Hematopoietic multipotent progenitor cell treated with erythropoietin and hydrocortisone succinate and interleukin-3 and kit ligand, for 17 days (in vitro differentiated cells): ENCODE measurements around the gene HIGD2A.

Source experiments
- DNase-seq: peaks from one replicate; pipeline ENCODE4 v3.0.0-alpha.2; 2015; ENCODE audit warnings: low spot score

The HIGD2A gene

GRCh38 chr5:176388444-176389134 is at the start of gene HIGD2A, which contains the start of gene NOP16:
Gene HIGD2A (plus strand): TSS chr5:176388751. CDS start chr5:176388820, 69 bp downstream.
Gene NOP16 (minus strand): TSS chr5:176388598. CDS start chr5:176388539, 59 bp downstream.
- DNase-seq, result peak; percentile 99

- no peak for DNase-seq
These were observed 49.2 kb upstream of the HIGD2A start for GRCh38 chr5:176339304-176339703.

GRCh38 chr5:176341325-176342157 is 47.0 kb upstream of the HIGD2A start:
- peak; percentile 21 for DNase-seq

GRCh38 chr5:176342158-176342483 is 46.4 kb upstream of the HIGD2A start:
- DNase-seq, result no peak

GRCh38 chr5:176342766-176343458 is 45.6 kb upstream of the HIGD2A start:
- DNase-seq, result no peak

GRCh38 chr5:176350416-176350815 is 38.1 kb upstream of the HIGD2A start:
- DNase-seq, result no peak

GRCh38 chr5:176352116-176352878 is 36.3 kb upstream of the HIGD2A start:
- DNase-seq, result no peak

GRCh38 chr5:176353533-176353932 is 35.0 kb upstream of the HIGD2A start:
- DNase-seq, result no peak

- no peak for DNase-seq
These were observed 33.0 kb upstream of the HIGD2A start for GRCh38 chr5:176355400-176356178.

- DNase-seq, result no peak
These were observed 32.4 kb upstream of the HIGD2A start for GRCh38 chr5:176356179-176356566.

- DNase-seq, result no peak
These were observed 28.9 kb upstream of the HIGD2A start for GRCh38 chr5:176359658-176360057.

- no peak for DNase-seq
These were observed 27.6 kb upstream of the HIGD2A start for GRCh38 chr5:176360894-176361436.

- DNase-seq, result peak; percentile 89
These were observed 26.9 kb upstream of the HIGD2A start, which contains the start of gene KIAA1191 for GRCh38 chr5:176361437-176362232. Gene KIAA1191 (minus strand): TSS chr5:176361764. CDS start chr5:176359508, 2,256 bp downstream.

GRCh38 chr5:176362233-176362490 is 26.4 kb upstream of the HIGD2A start:
- DNase-seq, result no peak

GRCh38 chr5:176364765-176365350 is 23.7 kb upstream of the HIGD2A start:
- no peak for DNase-seq

GRCh38 chr5:176365351-176366231 is 23.0 kb upstream of the HIGD2A start, which contains the start of gene ARL10:
Gene ARL10 (plus strand): TSS chr5:176365487. CDS start chr5:176365564, 77 bp downstream.
- DNase-seq, result no peak

- no peak for DNase-seq
These were observed 22.2 kb upstream of the HIGD2A start for GRCh38 chr5:176366232-176366894.

- no peak for DNase-seq
These were observed 19.8 kb upstream of the HIGD2A start for GRCh38 chr5:176368726-176369125.
